Tibial nerve (tissue), 4 donors: ENCODE measurements around the gene PROB1. TPM values are rescaled to one million over a fixed set of nuclear protein-coding genes. Genes with fewer than 3 reads are reported as not detected.

Experiments used
- DNase-seq, 2 donors: peaks; one replicate each; pipeline ENCODE4 v3.0.0-alpha.2; 2019; ENCODE audit warnings: low spot score in 2 of 2
- H3K27ac ChIP-seq, 4 donors: fragments of 200-600 bp; sonication (generic) in 3 of 4; one replicate each; pipeline ENCODE4 v1.5.1; 2017 to 2019; ENCODE audit warnings: mild to moderate bottlenecking in 1 of 4
- H3K27me3 ChIP-seq, 2 donors: fragments of 200-600 bp; sonication (generic) in 1 of 2; one replicate each; pipeline versions ENCODE4 v1.5.1 to v1.6.0; 2017 to 2019
- H3K36me3 ChIP-seq, 3 donors: fragments of 200-600 bp; sonication (generic); one replicate each; pipeline ENCODE4 v1.5.1; 2018 to 2019
- H3K4me1 ChIP-seq, 4 donors: fragments of 200-600 bp; sonication (generic) in 3 of 4; one replicate each; pipeline ENCODE4 v1.5.1; 2017 to 2019
- H3K4me3 ChIP-seq, 4 donors: fragments of 200-600 bp; sonication (generic) in 3 of 4; one replicate each; pipeline ENCODE4 v1.5.1; 2017 to 2019; ENCODE audit warnings: mild to moderate bottlenecking in 1 of 4, moderate library complexity in 1 of 4
- H3K9me3 ChIP-seq, 4 donors: fragments of 200-600 bp; sonication (generic) in 3 of 4; one replicate each; pipeline ENCODE4 v1.5.1; 2017 to 2019
- CTCF ChIP-seq, 5 experiments: fragments of 200-600 bp in 3 of 5; fragments of 450-650 bp in 2 of 5; sonication (generic) in 3 of 5; IDR thresholded peaks; one replicate each; pipeline ENCODE4 v1.5.1; 2016 to 2019; ENCODE audit warnings: antibody characterized with exemption in 5 of 5, mild to moderate bottlenecking in 3 of 5, moderate library complexity in 2 of 5
- EP300 ChIP-seq, 2 donors: sonication (generic); formaldehyde crosslinking; IDR thresholded peaks; one replicate each; pipeline ENCODE4 v1.6.1; 2017; ENCODE audit warnings: antibody characterized with exemption in 2 of 2, mild to moderate bottlenecking in 1 of 2
- POLR2A ChIP-seq, 2 donors: fragments of 450-650 bp; IDR thresholded peaks; one replicate each; pipeline ENCODE4 v1.6.1; 2017; ENCODE audit warnings: antibody characterized with exemption in 2 of 2, mild to moderate bottlenecking in 2 of 2, moderate library complexity in 2 of 2
- whole genome bisulfite sequencing, 2 donors: methylation state at CpG; one replicate each; pipeline ENCODE4 v1.1.5; 2018; 5-methylcytosine and 5-hydroxymethylcytosine counted together
- total RNA-seq, 4 donors: library from RNA; depleted of rRNA; stranded (reverse); fragments of >200 nt; gene quantifications; one replicate each; pipeline ENCODE4 v1.1.0, GENCODE V29; 2016

Gene PROB1
- total RNA-seq, 4 donors from 2014 or later: 0.63 to 3.6 (median 1.3) TPM

DNA sequence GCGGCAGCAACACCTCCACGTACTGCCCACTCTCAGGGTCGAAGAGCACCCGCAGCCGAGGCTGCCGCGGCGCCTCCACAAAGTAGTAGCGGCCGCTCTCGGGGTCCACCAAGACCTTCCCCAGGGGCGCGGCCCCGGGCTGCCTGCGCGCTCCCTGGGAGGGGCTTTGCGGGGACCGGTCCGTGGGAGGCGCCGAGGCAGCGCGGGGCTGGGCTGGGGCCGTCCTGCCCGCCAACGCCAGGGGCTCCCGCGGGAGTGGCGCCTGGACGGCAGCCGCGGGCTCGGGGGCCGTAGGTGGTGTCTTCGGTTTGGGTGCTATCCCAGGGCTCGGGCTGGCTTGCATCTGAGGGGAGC is 2.6 kb downstream of the PROB1 start:
- peaks cover 0 to 47% (median 24%) of the 10 kb centered on the region in 4 donors for H3K4me1 ChIP-seq
- no peak for DNase-seq
- 5 to 13% methylated on average over 25 to 27 of the region's 36 CpGs for WGBS, 2 donors
- H3K27me3 ChIP-seq: peaks cover 0 to 35% of the 10 kb centered on the region in 2 donors
- peak overlapping the region in 1 of 4 donors; percentile 74 for H3K27ac ChIP-seq
- peak overlapping the region in 3 of 4 donors; percentile 26 to 57 (median 53) for H3K4me3 ChIP-seq
- no peaks in the 10 kb centered on the region for H3K36me3 ChIP-seq
- TF ChIP-seq EP300 (IDR thresholded peaks at IDR 0.05) (no peak), CTCF (IDR thresholded peaks at IDR 0.05) (peak in 1 of 5 experiments; percentile 63), POLR2A (IDR thresholded peaks at IDR 0.05) (no peak)
- no peaks in the 10 kb centered on the region for H3K9me3 ChIP-seq

DNA sequence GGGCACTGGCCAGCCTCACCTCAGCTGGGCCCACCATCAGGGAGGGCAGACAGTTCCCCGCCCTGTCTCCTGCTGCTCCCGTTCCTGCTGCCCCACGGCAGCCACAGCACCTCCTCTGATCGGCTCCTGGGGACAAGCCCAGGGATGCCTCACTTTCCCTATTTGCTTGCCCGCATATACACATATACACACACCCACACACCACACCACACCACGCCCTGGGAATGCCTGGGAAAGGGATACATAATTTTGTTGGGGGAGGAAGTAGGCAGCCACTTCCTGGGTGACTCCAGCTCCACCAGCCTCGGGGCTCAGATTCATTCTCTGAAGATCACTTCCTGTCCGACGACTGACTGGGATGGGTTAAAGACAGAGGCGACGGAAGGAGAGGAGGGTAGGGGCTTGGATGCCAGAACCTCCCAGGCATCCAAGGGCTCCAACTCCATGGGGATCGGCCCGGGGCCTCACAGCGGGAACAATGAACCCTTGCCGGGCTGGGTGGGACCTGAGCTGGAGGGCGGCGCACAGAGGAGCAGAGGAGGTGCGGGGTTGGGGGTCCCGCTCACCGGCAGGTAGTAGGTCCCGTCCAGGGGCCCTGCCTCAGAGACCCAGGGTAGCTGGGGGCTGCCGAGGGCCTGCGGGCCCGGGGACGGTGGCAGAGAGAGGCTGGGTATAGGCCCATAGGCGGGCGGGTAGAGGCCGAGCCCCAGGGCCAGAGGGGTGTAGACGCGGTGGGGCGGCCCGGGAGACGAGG is 3.2 kb downstream of the PROB1 start:
- H3K36me3 ChIP-seq: no peaks in the 10 kb centered on the region
- 47 to 56% methylated on average over 27 to 30 of the region's 33 CpGs for WGBS, 2 donors
- no peaks in the 10 kb centered on the region for H3K9me3 ChIP-seq
- H3K27me3 ChIP-seq: peaks cover 0 to 35% of the 10 kb centered on the region in 2 donors
- TF ChIP-seq EP300 (IDR thresholded peaks at IDR 0.05): no peak
- no peak for TF ChIP-seq POLR2A (IDR thresholded peaks at IDR 0.05)
- no peak for TF ChIP-seq CTCF (IDR thresholded peaks at IDR 0.05)
- peaks cover 0 to 47% (median 24%) of the 10 kb centered on the region in 4 donors for H3K4me1 ChIP-seq
- no peak for DNase-seq
- peak overlapping the region in 2 of 4 donors; percentile 53 to 57 for H3K4me3 ChIP-seq
- H3K27ac ChIP-seq: peak overlapping the region in 1 of 4 donors; percentile 74

GRCh38 chr5:139390639-139391569 is 4.0 kb downstream of the PROB1 start:
- Histone ChIP-seq H3K9me3 (no peaks in the 10 kb centered on the region), H3K27ac (peak overlapping the region in 2 of 4 donors; percentile 14 to 74), H3K27me3 (peaks cover 0 to 34% of the 10 kb centered on the region in 2 donors), H3K36me3 (no peaks in the 10 kb centered on the region), H3K4me3 (no peak overlapping the region), H3K4me1 (peaks cover 0 to 47% (median 24%) of the 10 kb centered on the region in 4 donors)
- no peak for DNase-seq
- WGBS, 2 donors: 68 to 81% methylated on average over 10 of the region's 10 CpGs
- TF ChIP-seq CTCF (IDR thresholded peaks at IDR 0.05) (no peak), POLR2A (IDR thresholded peaks at IDR 0.05) (no peak), EP300 (IDR thresholded peaks at IDR 0.05) (no peak)

GRCh38 chr5:139389701-139390638 is 4.9 kb downstream of the PROB1 start, which contains the start of gene MZB1:
Gene MZB1 (minus strand): TSS chr5:139389913. CDS start chr5:139389856, 57 bp downstream.
- Histone ChIP-seq H3K36me3 (no peaks in the 10 kb centered on the region), H3K27ac (peak within 1 kb of the TSS in 2 of 4 donors; percentile 14 to 74), H3K9me3 (no peaks in the 10 kb centered on the region), H3K4me3 (peak within 1 kb of the TSS in 1 of 4 donors; percentile 6), H3K4me1 (peaks cover 0 to 42% (median 23%) of the 10 kb centered on the region in 4 donors), H3K27me3 (peaks cover 0 to 25% of the 10 kb centered on the region in 2 donors)
- 69 to 74% methylated on average over 7 to 10 of the region's 11 CpGs for WGBS, 2 donors
- DNase-seq: no peak
- TF ChIP-seq CTCF (IDR thresholded peaks at IDR 0.05): no peak
- no peak for TF ChIP-seq POLR2A (IDR thresholded peaks at IDR 0.05)
- no peak for TF ChIP-seq EP300 (IDR thresholded peaks at IDR 0.05)
